ENCODE results near the gene MAST4.

Gene MAST4

DNA sequence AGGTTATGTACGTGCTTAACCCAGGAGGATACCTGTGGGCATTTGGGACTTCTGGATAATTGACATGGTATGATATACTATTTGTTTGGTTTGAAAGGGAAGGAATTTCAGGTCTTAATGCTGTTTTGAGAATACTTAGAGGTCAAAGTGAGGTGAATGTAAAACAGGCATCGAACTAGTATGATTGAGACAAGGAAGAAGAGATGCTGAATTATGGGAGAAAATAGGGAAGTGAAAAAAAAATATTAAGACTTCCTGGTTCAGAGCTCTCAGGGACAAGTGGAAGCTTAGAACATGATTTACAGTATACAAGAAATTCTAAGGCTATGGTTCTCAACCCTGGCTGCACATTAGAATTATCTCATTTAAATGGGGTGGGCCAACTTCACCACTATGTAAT lies 485.1 kb downstream of the MAST4 start:
- no peak for DNase-seq (ENCODE audit: low spot score)

DNA sequence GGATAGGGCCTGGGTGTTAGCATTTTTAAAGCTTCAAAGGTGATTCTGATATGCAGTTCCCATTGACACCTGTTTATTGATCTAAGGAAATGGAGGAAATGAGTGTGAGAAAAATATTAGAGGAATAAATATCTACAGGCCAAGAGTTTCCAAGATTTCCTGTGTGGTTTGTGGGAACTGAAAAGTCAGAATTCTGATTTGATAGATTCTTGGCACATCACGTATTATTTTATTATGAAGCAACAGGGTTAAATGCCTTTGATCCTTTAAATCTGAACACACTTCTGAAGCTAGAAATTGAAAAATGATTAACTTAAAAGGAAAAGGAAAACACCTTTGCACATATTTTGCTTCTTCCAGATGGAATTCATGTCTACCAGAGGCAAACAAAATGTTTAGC lies 486.7 kb downstream of the MAST4 start:
- no peak for DNase-seq (ENCODE audit: low spot score)

- no peak for DNase-seq (ENCODE audit: low spot score)
Measured at GRCh38 chr5:67085616-67086015, 489.4 kb downstream of the MAST4 start.

- DNase-seq (ENCODE audit: low spot score), result no peak
Measured at GRCh38 chr5:67089200-67089725, 493.1 kb downstream of the MAST4 start.

- no peak for DNase-seq (ENCODE audit: low spot score)
Measured at GRCh38 chr5:67090040-67090439, 493.8 kb downstream of the MAST4 start.

GRCh38 chr5:67090593-67090992 lies 494.4 kb downstream of the MAST4 start:
- DNase-seq (ENCODE audit: low spot score), result peak; percentile 18

GRCh38 chr5:67092535-67092934 lies 496.3 kb downstream of the MAST4 start:
- DNase-seq (ENCODE audit: low spot score), result no peak

- no peak for DNase-seq (ENCODE audit: low spot score)
Measured at GRCh38 chr5:67093279-67093678, 497.1 kb downstream of the MAST4 start.

- no peak for DNase-seq (ENCODE audit: low spot score)
Measured at GRCh38 chr5:67094476-67095300, 498.5 kb downstream of the MAST4 start.

DNA sequence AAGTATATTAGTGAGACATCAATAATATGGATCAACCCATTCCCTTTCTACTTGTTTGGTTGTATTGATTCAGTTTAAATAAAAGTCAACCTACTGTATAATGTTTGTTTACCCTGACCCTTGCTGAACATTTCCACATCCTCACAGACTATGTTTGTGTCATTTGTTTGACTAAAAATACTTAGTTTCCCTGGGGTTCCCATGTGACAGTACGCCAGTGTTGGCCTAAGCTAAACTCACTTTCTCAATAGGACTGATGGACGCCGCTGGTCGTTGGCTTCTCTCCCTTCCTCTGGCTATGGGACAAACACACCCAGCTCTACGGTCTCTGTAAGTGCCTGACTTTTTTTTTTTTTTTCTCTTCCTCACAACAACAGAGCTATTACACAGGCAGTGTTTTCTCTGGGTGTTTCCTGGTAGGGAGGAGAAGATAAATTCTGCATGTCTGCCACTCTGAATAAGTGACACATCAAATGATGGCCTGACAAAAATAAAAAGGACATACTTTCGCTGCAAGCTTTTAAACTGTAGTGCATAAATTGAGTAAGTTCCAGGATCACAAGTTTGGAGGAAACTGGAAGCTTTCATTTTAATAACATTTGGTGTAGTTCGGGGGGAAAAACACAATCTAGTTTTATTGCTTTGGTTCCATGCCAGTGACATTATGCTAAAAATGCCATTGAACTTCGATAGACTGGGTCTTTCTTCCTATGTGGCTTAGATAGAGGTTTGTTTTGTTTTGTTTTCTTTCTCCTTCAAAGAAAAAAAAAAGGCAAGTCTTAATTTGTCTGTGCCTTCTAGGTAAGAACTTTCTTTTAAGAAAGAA lies 499.4 kb downstream of the MAST4 start:
- DNase-seq (ENCODE audit: low spot score), result no peak

- DNase-seq (ENCODE audit: low spot score), result no peak
Measured at GRCh38 chr5:67098656-67099055, 502.5 kb downstream of the MAST4 start.

DNA sequence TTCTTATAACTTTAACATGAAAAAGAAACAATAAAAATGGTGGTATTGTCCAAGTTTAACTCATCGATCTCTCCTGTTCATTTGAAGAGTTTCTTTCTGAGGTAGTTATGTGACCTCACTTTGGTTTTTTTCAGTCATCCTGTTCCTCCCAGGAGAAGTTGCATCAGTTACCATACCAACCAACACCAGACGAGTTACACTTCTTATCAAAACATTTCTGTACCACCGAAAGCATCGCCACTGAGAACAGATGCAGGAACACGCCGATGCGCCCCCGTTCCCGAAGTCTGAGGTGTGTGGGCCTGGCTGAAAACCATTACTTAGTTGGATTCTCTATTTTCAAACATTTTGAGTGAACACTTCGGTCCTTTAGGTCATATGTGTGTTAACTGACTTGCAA lies 504.1 kb downstream of the MAST4 start:
- DNase-seq (ENCODE audit: low spot score), result peak; percentile 84

GRCh38 chr5:67102708-67103107 lies 506.5 kb downstream of the MAST4 start:
- DNase-seq (ENCODE audit: low spot score), result no peak

DNA sequence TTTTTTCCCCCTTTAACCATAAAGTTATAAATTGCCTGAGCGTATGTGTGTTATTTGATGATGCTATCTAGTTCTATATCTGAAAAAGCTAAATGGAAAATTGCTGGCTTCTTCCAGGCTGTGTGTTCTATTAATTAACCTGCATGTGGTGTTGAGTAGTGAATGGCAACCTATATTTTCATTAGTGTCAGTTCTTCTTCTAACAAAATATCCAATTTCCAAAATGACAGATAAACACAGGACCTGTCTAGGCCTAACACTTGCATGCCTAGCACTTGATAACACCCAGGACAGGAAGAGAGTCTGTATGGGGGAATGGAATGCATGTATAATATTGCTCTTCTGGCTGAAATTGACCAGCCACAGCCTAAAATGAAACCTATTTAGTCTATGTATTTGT lies 508.7 kb downstream of the MAST4 start:
- DNase-seq (ENCODE audit: low spot score), result no peak

GRCh38 chr5:67105270-67105669 lies 509.1 kb downstream of the MAST4 start:
- no peak for DNase-seq (ENCODE audit: low spot score)

DNA sequence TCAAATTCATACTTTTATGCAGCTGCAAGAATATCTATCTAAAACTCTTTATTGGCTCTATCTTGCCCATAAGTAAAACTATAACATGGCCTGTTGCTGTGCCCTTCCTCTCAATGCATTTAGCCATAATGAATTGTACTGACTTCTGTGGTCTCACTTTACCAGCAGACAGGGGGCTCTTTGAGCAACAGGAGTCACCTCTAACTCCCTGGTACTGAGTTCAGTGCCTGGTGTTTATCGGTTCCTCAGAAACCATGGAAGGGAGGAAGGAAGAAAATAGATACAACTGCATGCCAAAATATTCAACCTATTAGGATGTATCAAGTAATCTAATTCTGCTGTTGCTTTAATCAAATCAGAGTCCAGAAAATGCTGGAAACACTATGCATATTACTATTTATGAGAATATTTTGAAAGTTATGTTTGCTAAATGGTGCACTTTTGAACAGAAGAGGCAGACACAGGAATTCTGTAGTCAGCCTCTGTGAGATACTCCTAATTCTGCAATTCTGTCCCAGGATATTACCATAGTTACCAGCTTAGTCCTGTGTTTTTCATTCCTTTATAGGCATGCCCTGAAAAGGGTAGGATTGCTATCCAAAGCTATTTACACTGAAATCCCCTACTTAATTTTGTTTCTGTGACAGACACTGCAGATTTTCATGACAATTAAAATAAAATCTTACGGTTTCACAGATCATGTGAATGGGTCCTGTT lies 510.6 kb downstream of the MAST4 start:
- no peak for DNase-seq (ENCODE audit: low spot score)

DNA sequence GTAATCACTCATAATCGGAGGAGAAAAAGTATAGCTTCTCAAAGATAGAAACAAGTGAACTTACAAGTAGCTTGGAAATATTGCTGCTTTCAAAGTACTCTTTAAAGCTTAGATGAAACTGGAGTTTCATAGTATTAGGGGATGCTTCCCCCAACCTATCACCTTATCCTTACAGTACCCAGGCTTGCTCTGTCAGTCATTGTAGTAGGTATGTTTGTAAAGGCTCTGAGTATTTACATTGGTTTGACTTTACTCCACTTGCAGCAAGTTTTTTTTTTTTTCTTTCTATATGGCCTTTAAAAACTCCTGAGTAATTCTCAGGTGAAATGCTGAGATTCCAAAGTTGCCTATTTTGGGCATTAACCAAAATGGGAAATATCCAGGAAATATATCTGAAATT lies 515.6 kb downstream of the MAST4 start:
- DNase-seq (ENCODE audit: low spot score), result no peak

DNA sequence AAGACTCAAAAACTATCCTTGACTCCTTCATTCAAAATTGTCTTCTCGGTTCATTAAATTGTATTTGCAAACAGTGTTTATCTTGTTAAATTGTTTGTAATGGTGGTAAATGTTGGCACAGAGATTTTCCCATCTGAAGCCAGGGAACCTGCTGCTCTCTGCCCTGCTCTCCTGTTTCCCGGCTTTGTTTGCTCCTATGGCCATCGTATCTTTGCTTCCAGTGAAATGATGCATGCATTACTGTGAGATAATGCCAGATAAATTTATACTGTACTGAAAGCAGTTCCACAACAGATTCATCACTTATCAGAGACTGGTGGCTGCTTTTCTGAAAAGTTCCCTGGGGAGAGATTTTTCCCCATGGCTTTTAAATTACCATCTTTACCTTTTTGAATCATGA lies 519.1 kb downstream of the MAST4 start:
- no peak for DNase-seq (ENCODE audit: low spot score)

GRCh38 chr5:67115817-67116216 lies 519.6 kb downstream of the MAST4 start:
- no peak for DNase-seq (ENCODE audit: low spot score)

DNA sequence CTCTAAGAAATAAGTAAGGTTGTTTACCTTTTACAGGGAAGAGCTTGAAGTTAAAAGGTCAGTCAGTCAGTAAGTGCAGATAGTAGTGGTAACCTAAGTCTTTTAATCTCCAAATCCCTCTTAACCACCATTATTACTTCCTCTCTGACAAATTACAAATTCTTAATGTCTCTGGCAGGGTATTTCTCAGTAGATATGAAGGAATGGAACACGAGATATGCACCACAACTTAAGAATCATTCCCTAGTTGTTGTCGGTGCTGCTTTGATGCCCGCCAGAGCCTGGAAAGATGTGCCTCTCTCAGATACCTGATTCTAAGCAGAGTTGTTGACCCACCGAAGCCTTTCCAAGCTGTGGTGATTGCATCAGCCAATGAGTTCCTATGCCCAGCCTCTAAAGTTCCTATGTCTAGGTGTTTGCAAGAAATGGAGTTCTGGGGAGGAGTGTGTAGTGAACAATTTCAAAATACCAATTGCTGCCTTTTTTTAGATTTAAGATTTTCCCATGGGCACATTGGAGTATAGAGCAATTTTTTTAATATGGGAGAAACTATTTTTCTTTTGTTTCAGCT lies 521.9 kb downstream of the MAST4 start:
- DNase-seq (ENCODE audit: low spot score), result no peak

DNA sequence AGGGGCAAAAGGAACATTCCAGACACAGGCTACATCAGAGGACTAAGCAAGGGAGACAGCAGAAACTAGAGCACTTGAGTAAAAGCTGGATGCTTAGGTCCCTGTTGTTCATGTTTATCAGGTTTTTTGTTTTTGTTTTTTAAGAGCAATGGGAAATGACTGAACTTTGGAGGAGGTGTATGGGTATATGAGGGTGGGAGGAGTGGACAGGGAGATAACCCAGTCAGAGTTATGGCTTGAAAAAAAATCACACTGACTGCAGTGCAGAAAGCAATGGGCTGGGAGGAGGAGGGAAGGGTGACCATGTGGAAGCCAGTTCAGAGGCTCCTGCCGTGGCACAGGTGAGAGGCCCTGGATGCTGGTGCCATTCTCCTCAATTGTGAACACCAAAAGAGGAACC lies 522.8 kb downstream of the MAST4 start:
- no peak for DNase-seq (ENCODE audit: low spot score)

- no peak for DNase-seq (ENCODE audit: low spot score)
Measured at GRCh38 chr5:67120032-67120431, 523.8 kb downstream of the MAST4 start.
